Activated B cell treated with CpG ODN at 0.5 μM for 24 hours (primary cell): ENCODE data around the gene BPIFB3. TPM values are rescaled to one million over a fixed set of nuclear protein-coding genes. Genes with fewer than 3 reads are reported as not detected.
"Not testable (repeated sequence)": the region's sequence is repeated elsewhere in the genome, so short reads cannot be mapped to it uniquely, and the experiment has no call there.

ENCODE experiments used
- ATAC-seq: fragments of 200-7000 bp; cut with Tn5 transposase; one replicate; pipeline ENCODE4 v1.10.0; 2021; ENCODE audit warnings: low read depth, mild to moderate bottlenecking, moderate library complexity
- CTCF ChIA-PET: fragments of 350-600 bp; sonication (Branson Sonifier 250); formaldehyde crosslinking; loops from one replicate; lab custom pipeline; 2021; ENCODE audit warnings: antibody characterized with exemption; lab: Charles Lee
- POLR2A ChIA-PET: fragments of 350-600 bp; sonication (Branson Sonifier 250); formaldehyde crosslinking; loops from one replicate; lab custom pipeline; 2021; ENCODE audit warnings: antibody characterized with exemption; lab: Charles Lee
- DNase-seq: peaks from one replicate; pipeline ENCODE4 v3.0.0; 2022
- H3K27ac Mint-ChIP-seq: one replicate; pipeline ENCODE4 v1.8.0; 2020; ENCODE audit warnings: mixed read lengths
- H3K27me3 Mint-ChIP-seq: one replicate; pipeline ENCODE4 v1.8.0; 2021; ENCODE audit warnings: mixed read lengths
- H3K36me3 Mint-ChIP-seq: one replicate; pipeline ENCODE4 v1.8.0; 2021; ENCODE audit warnings: low read depth, mixed read lengths
- H3K4me1 Mint-ChIP-seq: one replicate; pipeline ENCODE4 v1.8.0; 2021; ENCODE audit warnings: mixed read lengths
- H3K4me3 Mint-ChIP-seq: one replicate; pipeline ENCODE4 v1.8.0; 2020; ENCODE audit warnings: mild to moderate bottlenecking, mixed read lengths
- H3K9me3 Mint-ChIP-seq: one replicate; pipeline ENCODE4 v1.8.0; 2020; ENCODE audit warnings: mixed read lengths
- intact Hi-C: fragments of 100-400 bp; cut with micrococcal nuclease; formaldehyde crosslinking; loops from one replicate; pipeline ENCODE4 v1.15.1; 2024
- total RNA-seq: library from RNA; stranded (reverse); gene quantifications from 2 replicates; pipeline ENCODE4 v1.2.3, GENCODE V29; 2022
- TF ChIP-seq, protein P1 (sequence below): fragments of 200-600 bp; IDR thresholded peaks from one replicate; pipeline ENCODE4 v1.8.0; 2022; ENCODE audit warnings: antibody characterized with exemption, mild to moderate bottlenecking

Gene BPIFB3
- total RNA-seq, 1 donor from 2014 or later: not detected

- Mint-ChIP-seq H3K4me3 (no peak overlapping the region), H3K4me1 (no peaks in the 10 kb centered on the region), H3K9me3 (peaks cover 3% of the 10 kb centered on the region), H3K27ac (no peak overlapping the region), H3K36me3 (no peaks in the 10 kb centered on the region), H3K27me3 (peaks cover 3% of the 10 kb centered on the region)
- ATAC-seq (no peak), DNase-seq (no peak)
- CTCF ChIA-PET: interaction anchor here (2.0 kb wide), 1 partner anchor 188 kb away, joined by 4 read pairs; no protein-coding TSS in a partner anchor
- TF ChIP-seq, protein P1, sequence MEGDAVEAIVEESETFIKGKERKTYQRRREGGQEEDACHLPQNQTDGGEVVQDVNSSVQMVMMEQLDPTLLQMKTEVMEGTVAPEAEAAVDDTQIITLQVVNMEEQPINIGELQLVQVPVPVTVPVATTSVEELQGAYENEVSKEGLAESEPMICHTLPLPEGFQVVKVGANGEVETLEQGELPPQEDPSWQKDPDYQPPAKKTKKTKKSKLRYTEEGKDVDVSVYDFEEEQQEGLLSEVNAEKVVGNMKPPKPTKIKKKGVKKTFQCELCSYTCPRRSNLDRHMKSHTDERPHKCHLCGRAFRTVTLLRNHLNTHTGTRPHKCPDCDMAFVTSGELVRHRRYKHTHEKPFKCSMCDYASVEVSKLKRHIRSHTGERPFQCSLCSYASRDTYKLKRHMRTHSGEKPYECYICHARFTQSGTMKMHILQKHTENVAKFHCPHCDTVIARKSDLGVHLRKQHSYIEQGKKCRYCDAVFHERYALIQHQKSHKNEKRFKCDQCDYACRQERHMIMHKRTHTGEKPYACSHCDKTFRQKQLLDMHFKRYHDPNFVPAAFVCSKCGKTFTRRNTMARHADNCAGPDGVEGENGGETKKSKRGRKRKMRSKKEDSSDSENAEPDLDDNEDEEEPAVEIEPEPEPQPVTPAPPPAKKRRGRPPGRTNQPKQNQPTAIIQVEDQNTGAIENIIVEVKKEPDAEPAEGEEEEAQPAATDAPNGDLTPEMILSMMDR: no peak
- POLR2A ChIA-PET: no interaction called here
- intact Hi-C loops: loop anchor here (5.0 kb wide), 1 partner anchor 200 kb away; no protein-coding TSS in a partner anchor
Measured at GRCh38 chr20:33097001-33097400, 43.3 kb downstream of the BPIFB3 start.

GRCh38 chr20:33099843-33100538, 46.3 kb downstream of the BPIFB3 start:
- no peak overlapping the region for H3K4me3 Mint-ChIP-seq
- no peaks in the 10 kb centered on the region for H3K4me1 Mint-ChIP-seq
- intact Hi-C loops: loop anchor here (5.0 kb wide), 1 partner anchor 197 kb away; no protein-coding TSS in a partner anchor
- POLR2A ChIA-PET: no interaction called here
- H3K27ac Mint-ChIP-seq: no peak overlapping the region
- no peaks in the 10 kb centered on the region for H3K36me3 Mint-ChIP-seq
- CTCF ChIA-PET: interaction anchor here (1.4 kb wide), 1 partner anchor 198 kb away, joined by 6 read pairs; no protein-coding TSS in a partner anchor
- TF ChIP-seq, protein P1: no peak
- DNase-seq (no peak), ATAC-seq (no peak)
- peaks cover 3% of the 10 kb centered on the region for H3K27me3 Mint-ChIP-seq
- H3K9me3 Mint-ChIP-seq: peaks cover 3% of the 10 kb centered on the region

DNA sequence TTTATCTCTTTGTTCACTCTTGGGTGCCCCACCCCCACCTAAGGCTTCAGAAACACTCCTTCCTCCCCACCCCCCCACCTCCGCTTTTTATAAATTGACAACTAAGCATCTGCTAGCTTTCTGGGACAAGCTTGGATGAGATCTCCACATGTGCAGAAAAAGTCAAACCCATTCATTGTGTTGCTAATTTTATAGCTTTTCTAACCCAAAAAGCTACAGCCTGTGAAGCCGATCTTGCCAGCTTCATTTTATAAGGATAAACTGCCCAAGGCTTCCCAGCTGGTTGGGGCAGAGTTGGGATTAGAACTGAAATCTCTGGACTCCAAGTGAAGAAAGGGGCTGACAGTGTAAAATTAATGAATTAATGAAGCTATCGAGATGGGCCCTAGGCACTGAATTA, 49.9 kb downstream of the BPIFB3 start:
- no peaks in the 10 kb centered on the region for H3K36me3 Mint-ChIP-seq
- DNase-seq (no peak), ATAC-seq (no peak)
- TF ChIP-seq, protein P1: no peak
- CTCF ChIA-PET: no interaction called here
- peaks cover 3% of the 10 kb centered on the region for H3K9me3 Mint-ChIP-seq
- intact Hi-C loops: no loop called here
- POLR2A ChIA-PET: no interaction called here
- peaks cover 5% of the 10 kb centered on the region for H3K27me3 Mint-ChIP-seq
- no peaks in the 10 kb centered on the region for H3K4me1 Mint-ChIP-seq
- H3K4me3 Mint-ChIP-seq: no peak overlapping the region
- no peak overlapping the region for H3K27ac Mint-ChIP-seq

DNA sequence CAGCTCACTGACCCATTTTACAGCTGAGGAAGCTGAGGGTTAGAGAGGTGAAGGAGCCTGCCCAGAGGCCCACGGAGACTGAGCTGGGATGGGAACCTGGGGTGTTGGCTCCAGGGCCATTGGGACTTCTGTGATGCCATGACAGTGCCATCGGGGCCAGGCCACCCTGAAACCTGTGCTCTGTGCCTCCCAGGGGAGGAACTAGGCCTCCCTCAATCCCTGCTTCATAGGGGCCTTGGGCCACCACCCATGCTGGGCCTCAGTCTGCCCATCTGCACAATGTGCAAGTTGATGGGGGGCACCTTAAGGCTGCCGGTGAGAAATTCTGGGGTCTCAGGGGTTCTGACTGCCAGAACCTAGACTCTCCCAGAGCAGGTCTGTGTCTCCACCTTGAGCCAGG, 50.6 kb downstream of the BPIFB3 start:
- Mint-ChIP-seq H3K27ac (no peak overlapping the region), H3K9me3 (no peaks in the 10 kb centered on the region), H3K27me3 (peaks cover 5% of the 10 kb centered on the region), H3K36me3 (no peaks in the 10 kb centered on the region), H3K4me3 (no peak overlapping the region), H3K4me1 (no peaks in the 10 kb centered on the region)
- TF ChIP-seq, protein P1: no peak
- ChIA-PET POLR2A (no interaction called here), CTCF (no interaction called here)
- ATAC-seq: no peak
- DNase-seq: no peak
- intact Hi-C loops: no loop called here

DNA sequence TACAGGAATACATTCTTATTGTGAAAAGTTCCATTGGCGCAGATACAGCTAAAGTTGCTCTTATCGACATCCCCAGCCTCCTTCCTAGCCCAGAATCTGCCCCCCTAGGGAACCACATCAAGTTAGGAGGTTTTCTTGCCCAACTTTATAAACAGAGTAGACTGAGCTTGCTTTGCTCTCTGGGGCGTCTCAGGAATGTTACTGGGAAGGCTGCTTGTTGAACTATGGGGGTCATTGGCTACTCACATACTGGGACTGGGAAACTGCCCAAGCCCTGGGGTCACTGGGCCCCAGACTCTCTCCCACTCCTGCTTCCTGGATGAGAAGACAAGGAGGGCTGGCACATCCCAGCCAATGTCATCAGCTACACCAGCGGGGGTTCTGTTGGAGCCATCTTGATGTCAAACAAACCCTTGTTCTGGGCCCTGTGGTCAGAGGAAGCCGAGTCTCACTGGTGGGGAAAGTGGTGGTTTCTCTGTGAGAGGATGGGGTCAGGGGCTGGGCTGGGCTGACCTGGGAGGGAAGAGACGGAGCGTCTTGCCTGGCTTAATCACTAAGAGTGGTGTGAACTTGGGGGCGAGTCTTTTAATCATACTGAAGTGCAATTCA, 51.7 kb downstream of the BPIFB3 start:
- Mint-ChIP-seq H3K36me3 (no peaks in the 10 kb centered on the region), H3K4me1 (no peaks in the 10 kb centered on the region), H3K27me3 (peaks cover 5% of the 10 kb centered on the region), H3K4me3 (no peak overlapping the region), H3K9me3 (no peaks in the 10 kb centered on the region), H3K27ac (no peak overlapping the region)
- DNase-seq (no peak), ATAC-seq (no peak)
- CTCF ChIA-PET: no interaction called here
- TF ChIP-seq, protein P1: no peak
- intact Hi-C loops: no loop called here
- POLR2A ChIA-PET: no interaction called here

GRCh38 chr20:33106058-33106620, 52.4 kb downstream of the BPIFB3 start:
- H3K27ac Mint-ChIP-seq, ATAC-seq, H3K36me3 Mint-ChIP-seq, intact Hi-C loops, POLR2A ChIA-PET, H3K4me1 Mint-ChIP-seq, H3K27me3 Mint-ChIP-seq, H3K4me3 Mint-ChIP-seq, H3K9me3 Mint-ChIP-seq, DNase-seq, CTCF ChIA-PET: not testable (repeated sequence)
